H1 (cell line): ENCODE results near the gene GNS.

Experiments
- CEBPB ChIP-seq: IDR thresholded peaks from 2 replicates; pipeline ENCODE4 v1.6.1; 2012; ENCODE audit warnings: low read depth, low read length
- CTCF ChIP-seq, 3 experiments: IDR thresholded peaks; 1 replicate in 2 of 3; 2 replicates in 1 of 3; pipeline versions ENCODE4 v1.5.1 to v1.6.1; 2011; ENCODE audit warnings: low read length in 3 of 3, mild to moderate bottlenecking in 3 of 3, inconsistent platforms in 2 of 3, low read depth in 1 of 3, moderate library complexity in 1 of 3; ENCODE audit not compliant: insufficient read depth in 1 of 3; ENCODE audit errors: control extremely low read depth in 1 of 3
- JUND ChIP-seq: IDR thresholded peaks from 2 replicates; pipeline ENCODE4 v1.6.1; 2011; ENCODE audit warnings: mild to moderate bottlenecking, improper control_type of control experiment, low read length
- POLR2A ChIP-seq, 2 experiments: IDR thresholded peaks; 1 replicate in 1 of 2; 2 replicates in 1 of 2; pipeline ENCODE4 v1.6.1; 2011; ENCODE audit warnings: low read depth in 2 of 2, low read length in 2 of 2, mild to moderate bottlenecking in 2 of 2; ENCODE audit errors: control extremely low read depth in 1 of 2

GRCh38 chr12:64737539-64737938, 21.7 kb downstream of the GNS start:
- TF ChIP-seq CTCF (IDR thresholded peaks at IDR 0.05; ENCODE audit: control extremely low read depth in 1 of 3, insufficient read depth in 1 of 3, low read depth in 1 of 3, low read length in 3 of 3), result no peak
- no peak for TF ChIP-seq JUND
- no peak for TF ChIP-seq CEBPB
- no peak for TF ChIP-seq POLR2A (IDR thresholded peaks at IDR 0.05; ENCODE audit: control extremely low read depth in 1 of 2, low read depth in 2 of 2, low read length in 2 of 2)
